ENCODE results near the gene GIGYF2. TPM values are rescaled to one million over a fixed set of nuclear protein-coding genes. Genes with fewer than 3 reads are reported as not detected.

The GIGYF2 gene
- total RNA-seq, 4 donors from 2014 or later = 40.8 to 146 (median 76.0) TPM

DNA sequence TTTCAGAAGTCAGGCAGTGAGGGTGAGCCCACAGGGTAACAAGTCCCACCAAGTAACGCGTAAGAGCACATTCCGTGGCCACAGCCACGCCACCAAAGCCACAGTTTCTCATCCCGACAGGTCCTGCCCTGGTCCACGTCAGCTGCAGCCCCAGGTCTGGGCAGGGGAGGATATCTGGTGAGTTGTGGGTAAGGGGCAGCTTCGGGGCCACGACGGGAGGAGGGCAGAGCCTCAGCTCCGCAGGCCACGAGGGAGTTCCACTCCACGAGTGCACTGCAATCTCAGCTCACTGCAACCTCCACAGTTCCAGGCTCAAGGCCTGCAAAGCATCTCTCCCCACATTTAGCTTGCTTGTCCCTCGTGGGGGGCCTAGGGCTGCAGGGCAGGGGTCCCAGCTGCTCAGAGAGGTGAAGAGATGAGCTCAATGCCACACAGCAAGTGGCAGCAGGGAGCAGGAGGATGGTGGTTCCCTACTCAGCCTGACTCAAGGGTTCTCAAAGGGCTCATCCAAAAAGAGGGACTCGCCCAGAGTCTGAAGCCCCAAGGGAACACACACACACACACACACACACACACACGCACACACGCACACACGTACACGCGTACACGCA is 185.5 kb downstream of the GIGYF2 start:
- no peaks in the 10 kb centered on the region for H3K9me3 ChIP-seq
- WGBS, 2 donors (ENCODE audit: low coverage in 1 of 2) = 91% methylated on average over 20 of the region's 20 CpGs; no CpG with 5 or more reads in 1 of the 2 donors
- no peak for DNase-seq
- H3K4me3 ChIP-seq = no peak overlapping the region
- no peaks in the 10 kb centered on the region for H3K36me3 ChIP-seq
- no peaks in the 10 kb centered on the region for H3K4me1 ChIP-seq
- in situ Hi-C loops (cut with MboI; ENCODE audit: low pct_ligation_motif_present in 1 of 4, low pct_unique_long_range_greater_than_20kb in 1 of 4, low sequenced_read_pairs in 3 of 4) (no loop called here), intact Hi-C loops (cut with DNase I; ENCODE audit: low total_unique reads) (no loop called here)
- no peak overlapping the region for H3K27ac ChIP-seq
- peaks cover 3% of the 10 kb centered on the region for H3K27me3 ChIP-seq
- TF ChIP-seq POLR2A (IDR thresholded peaks at IDR 0.05) = no peak
- TF ChIP-seq POLR2AphosphoS5 (IDR thresholded peaks at IDR 0.05) = no peak

DNA sequence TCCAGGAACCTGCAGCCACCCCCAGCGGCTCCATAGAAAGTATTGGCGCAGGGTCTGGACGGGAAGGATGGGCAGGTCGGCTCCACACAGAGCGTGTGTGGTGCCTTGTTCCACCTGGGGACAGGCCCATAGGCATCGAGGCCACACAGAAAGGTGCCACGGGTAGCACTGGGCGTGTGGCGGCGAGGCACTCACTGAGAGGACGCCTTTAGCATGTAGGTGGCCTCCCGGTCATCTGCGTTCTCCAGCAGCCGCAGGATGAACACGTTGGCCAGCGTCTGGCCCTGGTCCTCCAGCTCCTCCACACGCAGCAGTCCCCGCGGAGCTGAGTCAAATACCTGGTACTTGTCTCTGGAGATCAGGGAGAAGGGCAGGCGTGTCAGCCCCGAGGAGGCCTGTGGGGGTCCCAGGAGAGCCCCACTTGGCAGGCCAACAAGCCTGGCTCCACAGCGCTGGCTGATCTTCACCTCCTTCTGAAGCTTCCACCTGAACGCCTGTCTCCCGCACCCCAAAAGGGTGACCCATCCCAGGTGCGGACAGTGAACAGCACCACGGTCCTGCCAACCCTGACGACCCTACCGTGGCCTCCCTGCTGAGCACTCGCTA is 186.1 kb downstream of the GIGYF2 start:
- Histone ChIP-seq H3K27me3 (no peaks in the 10 kb centered on the region), H3K4me1 (no peaks in the 10 kb centered on the region), H3K27ac (no peak overlapping the region), H3K36me3 (no peaks in the 10 kb centered on the region), H3K4me3 (no peak overlapping the region), H3K9me3 (no peaks in the 10 kb centered on the region)
- TF ChIP-seq CTCF (IDR thresholded peaks at IDR 0.05) = no peak
- no peak for TF ChIP-seq POLR2A (IDR thresholded peaks at IDR 0.05)
- TF ChIP-seq EP300 (IDR thresholded peaks at IDR 0.05; ENCODE audit: low read depth) = no peak
- no peak for TF ChIP-seq POLR2AphosphoS5 (IDR thresholded peaks at IDR 0.05)
- in situ Hi-C loops (cut with MboI; ENCODE audit: low pct_ligation_motif_present in 1 of 4, low pct_unique_long_range_greater_than_20kb in 1 of 4, low sequenced_read_pairs in 3 of 4) (no loop called here), intact Hi-C loops (cut with DNase I; ENCODE audit: low total_unique reads) (no loop called here)
- no peak for DNase-seq
- WGBS, 2 donors (ENCODE audit: low coverage in 1 of 2) = 86 to 91% methylated on average over 5 to 27 of the region's 29 CpGs

GRCh38 chr2:232884001-232884421 is 186.9 kb downstream of the GIGYF2 start:
- TF ChIP-seq POLR2A (IDR thresholded peaks at IDR 0.05) = no peak
- no peak overlapping the region for H3K4me3 ChIP-seq
- H3K27me3 ChIP-seq = no peaks in the 10 kb centered on the region
- intact Hi-C loops (cut with DNase I; ENCODE audit: low total_unique reads) (no loop called here), in situ Hi-C loops (cut with MboI; ENCODE audit: low pct_ligation_motif_present in 1 of 4, low pct_unique_long_range_greater_than_20kb in 1 of 4, low sequenced_read_pairs in 3 of 4) (no loop called here)
- no peak for DNase-seq
- H3K9me3 ChIP-seq = no peaks in the 10 kb centered on the region
- no peaks in the 10 kb centered on the region for H3K4me1 ChIP-seq
- H3K27ac ChIP-seq = no peak overlapping the region
- 85% methylated on average over 11 of the region's 11 CpGs; no CpG with 5 or more reads in 1 of the 2 donors for WGBS, 2 donors (ENCODE audit: low coverage in 1 of 2)
- no peaks in the 10 kb centered on the region for H3K36me3 ChIP-seq

DNA sequence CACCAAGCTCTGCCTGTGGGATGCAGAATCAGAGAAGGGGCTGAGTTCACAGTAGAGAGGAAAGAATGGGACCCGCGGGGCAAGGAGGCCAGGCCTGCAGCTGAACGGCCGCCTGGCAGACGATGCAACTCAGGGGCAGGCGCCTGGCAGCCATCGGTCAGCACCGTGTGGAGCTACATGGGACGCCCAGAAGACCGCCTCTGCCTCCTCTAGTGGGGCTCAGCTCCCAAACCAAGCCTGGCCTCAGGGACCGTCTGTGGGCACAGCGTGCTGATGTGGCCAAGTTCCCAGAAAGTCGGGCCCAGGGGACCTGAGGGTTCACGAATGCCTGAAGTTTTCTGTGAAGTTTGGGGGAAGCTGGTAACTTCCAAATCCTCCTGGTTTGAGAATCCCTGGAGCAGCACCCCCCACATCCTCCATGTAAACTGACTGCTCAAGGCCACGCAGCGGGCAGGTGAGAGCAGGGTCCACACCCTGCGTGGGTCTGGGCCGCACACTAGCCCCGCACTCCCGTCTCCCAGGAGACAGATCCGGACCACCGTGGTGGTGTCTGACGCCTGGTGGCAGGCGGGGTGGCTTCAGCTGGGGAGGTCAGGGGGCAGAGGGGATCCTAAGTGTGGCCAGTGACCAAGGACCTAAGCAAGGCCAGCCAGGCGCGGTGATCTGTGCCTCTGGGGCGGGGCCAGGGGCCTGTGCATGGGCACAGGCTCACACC is 187.6 kb downstream of the GIGYF2 start:
- no peaks in the 10 kb centered on the region for H3K36me3 ChIP-seq
- intact Hi-C loops (cut with DNase I; ENCODE audit: low total_unique reads) (no loop called here), in situ Hi-C loops (cut with MboI; ENCODE audit: low pct_ligation_motif_present in 1 of 4, low pct_unique_long_range_greater_than_20kb in 1 of 4, low sequenced_read_pairs in 3 of 4) (no loop called here)
- no peaks in the 10 kb centered on the region for H3K9me3 ChIP-seq
- H3K27me3 ChIP-seq = no peaks in the 10 kb centered on the region
- TF ChIP-seq CTCF (IDR thresholded peaks at IDR 0.05) = no peak
- no peak for TF ChIP-seq POLR2AphosphoS5 (IDR thresholded peaks at IDR 0.05)
- no peak for TF ChIP-seq EP300 (IDR thresholded peaks at IDR 0.05; ENCODE audit: low read depth)
- TF ChIP-seq POLR2A (IDR thresholded peaks at IDR 0.05) = no peak
- no peak overlapping the region for H3K27ac ChIP-seq
- DNase-seq = no peak
- no peak overlapping the region for H3K4me3 ChIP-seq
- WGBS, 2 donors (ENCODE audit: low coverage in 1 of 2) = 84 to 86% methylated on average over 9 to 27 of the region's 27 CpGs
- H3K4me1 ChIP-seq = no peaks in the 10 kb centered on the region

DNA sequence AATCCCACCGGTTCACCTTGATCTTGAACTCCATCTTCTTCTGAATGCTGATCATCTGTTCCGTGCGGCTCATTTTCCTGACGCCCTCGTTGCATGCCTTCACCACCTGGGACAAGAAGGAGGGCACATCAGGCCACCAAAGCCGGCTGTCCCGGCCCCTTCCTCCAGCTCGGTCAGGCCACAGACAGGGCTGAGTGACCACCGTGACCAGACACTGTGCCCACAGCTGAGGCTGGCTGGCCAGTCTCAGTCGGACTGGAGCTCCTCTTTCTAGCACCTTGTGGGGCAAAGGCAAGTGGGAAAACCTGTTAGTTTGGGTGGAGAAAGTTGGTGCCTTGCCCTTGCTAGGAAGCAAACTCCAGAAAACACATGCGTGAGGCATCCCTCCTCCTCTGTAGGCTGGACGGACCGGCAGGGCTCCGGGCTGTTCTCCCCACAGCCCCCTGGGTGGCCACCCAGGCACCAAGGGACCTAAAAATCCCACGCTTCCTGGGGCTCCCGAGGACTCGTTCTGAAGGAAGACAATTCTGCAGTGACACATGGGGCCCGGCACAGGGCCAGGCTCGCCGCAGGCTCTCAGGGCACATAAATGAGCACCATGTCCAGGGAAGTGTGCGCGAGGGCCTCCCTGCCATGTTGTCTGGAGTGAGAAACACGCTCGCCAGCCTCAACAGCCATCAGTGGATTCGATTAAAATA is 188.3 kb downstream of the GIGYF2 start:
- in situ Hi-C loops (cut with MboI; ENCODE audit: low pct_ligation_motif_present in 1 of 4, low pct_unique_long_range_greater_than_20kb in 1 of 4, low sequenced_read_pairs in 3 of 4) (no loop called here), intact Hi-C loops (cut with DNase I; ENCODE audit: low total_unique reads) (no loop called here)
- no peak for DNase-seq
- Histone ChIP-seq H3K27ac (no peak overlapping the region), H3K36me3 (no peaks in the 10 kb centered on the region), H3K4me1 (no peaks in the 10 kb centered on the region), H3K27me3 (no peaks in the 10 kb centered on the region), H3K4me3 (no peak overlapping the region), H3K9me3 (no peaks in the 10 kb centered on the region)
- TF ChIP-seq CTCF (IDR thresholded peaks at IDR 0.05) (no peak), POLR2AphosphoS5 (IDR thresholded peaks at IDR 0.05) (no peak), POLR2A (IDR thresholded peaks at IDR 0.05) (no peak), EP300 (IDR thresholded peaks at IDR 0.05; ENCODE audit: low read depth) (no peak)
- WGBS, 2 donors (ENCODE audit: low coverage in 1 of 2) = 85 to 100% methylated on average over 3 to 25 of the region's 25 CpGs

Data from transverse colon (tissue), 4 donors.